Gastrocnemius medialis (tissue), 4 donors: ENCODE measurements around the gene TAF1B.

Experiments
- POLR2A ChIP-seq, 2 donors: fragments of 450-650 bp; IDR thresholded peaks; one replicate each; pipeline ENCODE4 v1.6.1; 2017; ENCODE audit warnings: antibody characterized with exemption in 2 of 2, mild to moderate bottlenecking in 2 of 2, moderate library complexity in 2 of 2
- TF ChIP-seq, protein P1 (sequence below), 5 experiments: fragments of 450-650 bp in 3 of 5; fragments of 200-600 bp in 2 of 5; sonication (generic) in 2 of 5; IDR thresholded peaks in 4 of 5; conservative IDR thresholded peaks in 1 of 5; 1 replicate in 4 of 5; 2 replicates in 1 of 5; pipeline ENCODE4 v1.5.1; 2016 to 2019; ENCODE audit warnings: antibody characterized with exemption in 5 of 5, mild to moderate bottlenecking in 3 of 5, moderate library complexity in 3 of 5

DNA sequence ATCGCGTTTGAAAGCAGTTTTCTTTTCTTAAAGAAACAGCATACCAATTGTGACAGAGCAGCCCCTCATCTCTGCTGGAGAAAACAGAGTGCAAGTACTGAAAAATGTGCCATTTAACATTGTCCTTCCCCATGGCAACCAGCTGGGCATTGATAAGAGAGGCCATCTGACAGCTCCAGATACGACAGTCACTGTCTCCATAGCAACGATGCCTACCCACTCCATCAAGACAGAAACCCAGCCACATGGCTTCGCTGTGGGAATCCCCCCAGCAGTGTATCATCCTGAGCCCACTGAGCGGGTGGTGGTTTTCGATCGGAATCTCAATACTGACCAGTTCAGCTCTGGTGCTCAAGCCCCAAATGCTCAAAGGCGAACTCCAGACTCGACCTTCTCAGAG lies 117.7 kb downstream of the TAF1B start:
- TF ChIP-seq, protein P1, sequence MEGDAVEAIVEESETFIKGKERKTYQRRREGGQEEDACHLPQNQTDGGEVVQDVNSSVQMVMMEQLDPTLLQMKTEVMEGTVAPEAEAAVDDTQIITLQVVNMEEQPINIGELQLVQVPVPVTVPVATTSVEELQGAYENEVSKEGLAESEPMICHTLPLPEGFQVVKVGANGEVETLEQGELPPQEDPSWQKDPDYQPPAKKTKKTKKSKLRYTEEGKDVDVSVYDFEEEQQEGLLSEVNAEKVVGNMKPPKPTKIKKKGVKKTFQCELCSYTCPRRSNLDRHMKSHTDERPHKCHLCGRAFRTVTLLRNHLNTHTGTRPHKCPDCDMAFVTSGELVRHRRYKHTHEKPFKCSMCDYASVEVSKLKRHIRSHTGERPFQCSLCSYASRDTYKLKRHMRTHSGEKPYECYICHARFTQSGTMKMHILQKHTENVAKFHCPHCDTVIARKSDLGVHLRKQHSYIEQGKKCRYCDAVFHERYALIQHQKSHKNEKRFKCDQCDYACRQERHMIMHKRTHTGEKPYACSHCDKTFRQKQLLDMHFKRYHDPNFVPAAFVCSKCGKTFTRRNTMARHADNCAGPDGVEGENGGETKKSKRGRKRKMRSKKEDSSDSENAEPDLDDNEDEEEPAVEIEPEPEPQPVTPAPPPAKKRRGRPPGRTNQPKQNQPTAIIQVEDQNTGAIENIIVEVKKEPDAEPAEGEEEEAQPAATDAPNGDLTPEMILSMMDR (IDR thresholded peaks at IDR 0.05 in 4 of 5, conservative IDR thresholded peaks at IDR 0.05 in 1 of 5), result no peak
- no peak for TF ChIP-seq POLR2A (IDR thresholded peaks at IDR 0.05)
